ENCODE results near the gene ADCY2. TPM values are rescaled to one million over a fixed set of nuclear protein-coding genes. Genes with fewer than 3 reads are reported as not detected.

Gene ADCY2
- total RNA-seq, 6 experiments from 2014 or later, result 0.93 TPM; not detected in 5

DNA sequence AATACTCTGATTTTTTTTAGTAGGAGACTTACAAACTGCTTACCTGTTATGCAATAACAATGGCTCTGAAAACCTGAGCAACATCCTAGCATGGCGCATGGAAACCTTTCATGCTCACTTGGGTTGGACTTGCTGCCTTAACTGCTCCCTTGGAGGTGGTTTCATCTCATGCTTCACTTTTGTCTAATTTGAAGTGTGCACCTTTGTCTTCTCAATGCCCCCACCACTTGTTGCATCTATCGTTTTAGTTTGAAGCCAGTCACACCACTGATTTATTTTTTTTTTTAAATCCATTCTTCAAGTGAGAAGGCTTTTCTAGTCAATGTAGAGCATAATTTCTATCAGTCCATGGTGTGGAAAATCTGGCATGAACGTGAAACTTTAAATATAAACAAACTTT is 391.8 kb downstream of the ADCY2 start:
- Histone ChIP-seq H3K27me3 (no peaks in the 10 kb centered on the region), H3K4me3 (no peak overlapping the region), H3K4me1 (no peaks in the 10 kb centered on the region), H3K36me3 (no peaks in the 10 kb centered on the region), H3K27ac (no peak overlapping the region), H3K9me3 (no peaks in the 10 kb centered on the region)
- intact Hi-C loops (cut with DNase I), result no loop called here
- TF ChIP-seq, protein P1, sequence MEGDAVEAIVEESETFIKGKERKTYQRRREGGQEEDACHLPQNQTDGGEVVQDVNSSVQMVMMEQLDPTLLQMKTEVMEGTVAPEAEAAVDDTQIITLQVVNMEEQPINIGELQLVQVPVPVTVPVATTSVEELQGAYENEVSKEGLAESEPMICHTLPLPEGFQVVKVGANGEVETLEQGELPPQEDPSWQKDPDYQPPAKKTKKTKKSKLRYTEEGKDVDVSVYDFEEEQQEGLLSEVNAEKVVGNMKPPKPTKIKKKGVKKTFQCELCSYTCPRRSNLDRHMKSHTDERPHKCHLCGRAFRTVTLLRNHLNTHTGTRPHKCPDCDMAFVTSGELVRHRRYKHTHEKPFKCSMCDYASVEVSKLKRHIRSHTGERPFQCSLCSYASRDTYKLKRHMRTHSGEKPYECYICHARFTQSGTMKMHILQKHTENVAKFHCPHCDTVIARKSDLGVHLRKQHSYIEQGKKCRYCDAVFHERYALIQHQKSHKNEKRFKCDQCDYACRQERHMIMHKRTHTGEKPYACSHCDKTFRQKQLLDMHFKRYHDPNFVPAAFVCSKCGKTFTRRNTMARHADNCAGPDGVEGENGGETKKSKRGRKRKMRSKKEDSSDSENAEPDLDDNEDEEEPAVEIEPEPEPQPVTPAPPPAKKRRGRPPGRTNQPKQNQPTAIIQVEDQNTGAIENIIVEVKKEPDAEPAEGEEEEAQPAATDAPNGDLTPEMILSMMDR (IDR thresholded peaks at IDR 0.05), result no peak
- no peak for TF ChIP-seq POLR2A (IDR thresholded peaks at IDR 0.05)
- 42% methylated on average over 2 of the region's 3 CpGs for WGBS (ENCODE audit: insufficient coverage, low coverage, low lambda C conversion rate, missing lambda C conversion rate)
- ATAC-seq, result no peak
- no peak for DNase-seq

DNA sequence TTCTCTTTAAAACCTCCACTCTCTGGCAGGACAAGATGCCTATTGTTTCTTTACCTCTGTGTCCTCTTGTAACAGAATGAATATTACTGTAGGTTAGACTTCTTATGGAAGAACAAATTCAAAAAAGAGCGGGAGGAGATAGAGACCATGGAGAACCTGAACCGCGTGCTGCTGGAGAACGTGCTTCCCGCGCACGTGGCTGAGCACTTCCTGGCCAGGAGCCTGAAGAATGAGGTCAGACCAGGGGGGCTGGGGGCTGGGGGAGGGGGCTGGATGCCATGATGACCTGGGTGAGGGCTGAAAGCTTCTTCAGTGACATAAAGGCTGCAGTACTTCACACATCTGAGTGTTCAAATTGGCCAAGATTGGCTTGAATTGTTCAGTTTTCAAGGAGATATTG is 393.6 kb downstream of the ADCY2 start:
- H3K27me3 ChIP-seq, result no peaks in the 10 kb centered on the region
- H3K36me3 ChIP-seq, result no peaks in the 10 kb centered on the region
- no peak overlapping the region for H3K4me3 ChIP-seq
- intact Hi-C loops (cut with DNase I), result no loop called here
- no peak for DNase-seq
- H3K27ac ChIP-seq, result no peak overlapping the region
- TF ChIP-seq, protein P1 (IDR thresholded peaks at IDR 0.05), result no peak
- TF ChIP-seq POLR2A (IDR thresholded peaks at IDR 0.05), result no peak
- WGBS (ENCODE audit: insufficient coverage, low coverage, low lambda C conversion rate, missing lambda C conversion rate), result 87% methylated on average over 7 of the region's 7 CpGs
- ATAC-seq, result no peak
- H3K4me1 ChIP-seq, result no peaks in the 10 kb centered on the region
- H3K9me3 ChIP-seq, result no peaks in the 10 kb centered on the region

DNA sequence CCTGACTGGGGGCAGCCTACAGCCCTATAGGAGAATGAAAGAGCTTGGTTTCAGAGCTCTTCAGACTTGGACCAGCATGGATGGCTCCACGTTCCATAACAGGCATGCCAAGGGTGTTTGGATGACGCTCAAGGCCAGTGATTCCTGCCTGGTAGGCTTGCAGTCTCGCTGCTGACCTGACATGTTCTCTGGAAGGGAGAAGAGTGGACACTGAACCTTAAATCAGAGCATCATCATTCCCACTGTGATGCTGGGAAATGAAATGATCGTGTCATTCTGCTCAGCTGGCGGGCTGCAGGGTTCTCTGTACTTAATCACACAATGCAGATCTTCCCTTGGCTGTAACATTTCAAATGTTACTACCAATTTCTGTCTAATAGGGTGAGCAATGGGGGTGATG is 398.0 kb downstream of the ADCY2 start:
- no peaks in the 10 kb centered on the region for H3K4me1 ChIP-seq
- intact Hi-C loops (cut with DNase I), result no loop called here
- no peak overlapping the region for H3K27ac ChIP-seq
- TF ChIP-seq POLR2A (IDR thresholded peaks at IDR 0.05), result no peak
- TF ChIP-seq, protein P1 (IDR thresholded peaks at IDR 0.05), result no peak
- 51% methylated on average over 2 of the region's 5 CpGs for WGBS (ENCODE audit: insufficient coverage, low coverage, low lambda C conversion rate, missing lambda C conversion rate)
- H3K36me3 ChIP-seq, result no peaks in the 10 kb centered on the region
- no peak for DNase-seq
- no peak overlapping the region for H3K4me3 ChIP-seq
- H3K27me3 ChIP-seq, result no peaks in the 10 kb centered on the region
- ATAC-seq, result no peak
- H3K9me3 ChIP-seq, result no peaks in the 10 kb centered on the region

DNA sequence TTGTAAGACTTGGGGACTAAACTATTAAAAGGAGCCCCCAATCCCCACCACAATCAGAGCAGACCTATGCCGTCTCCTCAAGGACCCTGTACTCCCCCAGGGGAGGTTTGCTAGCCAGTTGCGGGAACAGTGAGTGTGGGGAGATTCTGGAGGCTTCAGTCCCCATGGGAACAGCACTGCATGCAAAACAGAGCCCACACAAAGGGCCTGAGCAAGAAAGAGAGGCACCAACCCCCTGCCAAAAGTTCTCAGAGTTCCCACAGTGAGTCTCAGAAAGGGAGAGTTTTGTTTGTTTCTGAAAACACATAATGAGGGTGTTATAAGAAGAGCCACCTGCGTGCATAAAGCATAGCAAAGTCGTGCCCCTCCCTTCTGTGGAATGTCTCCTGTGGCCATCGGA is 398.4 kb downstream of the ADCY2 start:
- Histone ChIP-seq H3K36me3 (no peaks in the 10 kb centered on the region), H3K9me3 (no peaks in the 10 kb centered on the region), H3K27ac (no peak overlapping the region), H3K4me3 (no peak overlapping the region), H3K27me3 (no peaks in the 10 kb centered on the region), H3K4me1 (no peaks in the 10 kb centered on the region)
- DNase-seq, result no peak
- no peak for ATAC-seq
- WGBS (ENCODE audit: insufficient coverage, low coverage, low lambda C conversion rate, missing lambda C conversion rate), result 39% methylated on average over 4 of the region's 5 CpGs
- intact Hi-C loops (cut with DNase I), result no loop called here
- TF ChIP-seq, protein P1 (IDR thresholded peaks at IDR 0.05), result no peak
- TF ChIP-seq POLR2A (IDR thresholded peaks at IDR 0.05), result no peak

DNA sequence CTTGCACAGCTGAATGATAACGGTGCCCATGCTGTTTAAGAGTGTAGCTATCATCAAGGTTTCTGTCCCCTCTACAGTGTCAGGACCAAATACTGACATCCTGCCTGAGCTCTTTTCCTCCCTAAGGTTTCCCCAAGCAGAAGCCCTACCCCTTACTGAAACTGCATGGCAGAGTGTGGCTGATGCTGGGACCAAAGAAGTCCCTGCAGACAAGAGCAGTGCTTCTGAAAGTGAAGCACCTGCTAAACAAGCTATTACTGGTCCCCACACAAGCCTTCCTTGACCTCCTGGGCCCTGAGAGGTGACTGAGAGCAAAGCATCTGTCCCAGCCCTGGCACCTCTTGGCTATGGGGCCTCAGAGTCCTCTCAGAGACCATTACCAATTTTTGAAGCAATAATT is 398.9 kb downstream of the ADCY2 start:
- H3K27ac ChIP-seq, result no peak overlapping the region
- H3K9me3 ChIP-seq, result no peaks in the 10 kb centered on the region
- no peak overlapping the region for H3K4me3 ChIP-seq
- H3K27me3 ChIP-seq, result no peaks in the 10 kb centered on the region
- no peaks in the 10 kb centered on the region for H3K4me1 ChIP-seq
- no CpG with 5 or more reads among the region's 1 CpG for WGBS (ENCODE audit: insufficient coverage, low coverage, low lambda C conversion rate, missing lambda C conversion rate)
- intact Hi-C loops (cut with DNase I), result no loop called here
- no peak for TF ChIP-seq POLR2A (IDR thresholded peaks at IDR 0.05)
- TF ChIP-seq, protein P1 (IDR thresholded peaks at IDR 0.05), result no peak
- no peak for ATAC-seq
- DNase-seq, result no peak
- no peaks in the 10 kb centered on the region for H3K36me3 ChIP-seq

Data from right lobe of liver (tissue), 6 donors.